NB4 (cell line): ENCODE data around the gene MEFV.

Experiments used
- DNase-seq: peaks from one replicate; pipeline ENCODE4 v3.0.0; 2010; ENCODE audit warnings: low read depth
- H3K4me3 ChIP-seq: one replicate; pipeline ENCODE4 v1.5.1; 2011; ENCODE audit warnings: mild to moderate bottlenecking, low read depth, low read length, moderate library complexity
- CTCF ChIP-seq: IDR thresholded peaks from one replicate; pipeline ENCODE4 v1.5.1; 2012; ENCODE audit warnings: low read depth, low read length
- MAX ChIP-seq: IDR thresholded peaks from 2 replicates; pipeline ENCODE4 v1.6.1; 2011; ENCODE audit warnings: low read depth, low read length
- MYC ChIP-seq: IDR thresholded peaks from 2 replicates; pipeline ENCODE4 v1.6.1; 2011; ENCODE audit warnings: low read depth, low read length
- POLR2A ChIP-seq: IDR thresholded peaks from 2 replicates; pipeline ENCODE4 v1.6.1; 2011; ENCODE audit warnings: mild to moderate bottlenecking; ENCODE audit not compliant: insufficient read length; ENCODE audit errors: extremely low read depth

Gene MEFV

GRCh38 chr16:3246876-3247275 lies 9.6 kb downstream of the MEFV start:
- TF ChIP-seq CTCF, result no peak
- TF ChIP-seq MAX, result no peak
- no peak for TF ChIP-seq MYC
- no peak for TF ChIP-seq POLR2A
- DNase-seq, result no peak

GRCh38 chr16:3246002-3246401 lies 10.4 kb downstream of the MEFV start:
- H3K4me3 ChIP-seq, result no peak overlapping the region
- DNase-seq, result no peak
- TF ChIP-seq POLR2A (no peak), CTCF (no peak), MAX (no peak), MYC (no peak)

More at GRCh38 chr16:3246876-3247275, 9.6 kb downstream of the MEFV start:
- no peak overlapping the region for H3K4me3 ChIP-seq

GRCh38 chr16:3243882-3244281 lies 12.6 kb downstream of the MEFV start:
- DNase-seq, result no peak
- TF ChIP-seq MAX, result no peak
- no peak for TF ChIP-seq MYC
- no peak for TF ChIP-seq POLR2A
- TF ChIP-seq CTCF, result no peak
- H3K4me3 ChIP-seq, result no peak overlapping the region

GRCh38 chr16:3242709-3243108 lies 13.7 kb downstream of the MEFV start:
- H3K4me3 ChIP-seq, result no peak overlapping the region
- no peak for TF ChIP-seq MYC
- TF ChIP-seq MAX, result 0 out of 2 replicates have a peak, but pooled peaks have one; percentile 12
- peak; percentile 83 for DNase-seq

GRCh38 chr16:3241761-3242160 lies 14.7 kb downstream of the MEFV start:
- no peak overlapping the region for H3K4me3 ChIP-seq
- DNase-seq, result no peak
- no peak for TF ChIP-seq POLR2A
- no peak for TF ChIP-seq MAX
- no peak for TF ChIP-seq MYC
- no peak for TF ChIP-seq CTCF

- TF ChIP-seq MAX, result no peak
- TF ChIP-seq POLR2A, result no peak
- TF ChIP-seq CTCF, result no peak
- TF ChIP-seq MYC, result no peak
- DNase-seq, result peak; percentile 34
- no peak overlapping the region for H3K4me3 ChIP-seq
These were observed 20.4 kb downstream of the MEFV start for GRCh38 chr16:3235856-3236669.
